ENCODE measurements around the gene SH3YL1. TPM values are rescaled to one million over a fixed set of nuclear protein-coding genes. Genes with fewer than 3 reads are reported as not detected.

Gene SH3YL1
- total RNA-seq, 1 donor from 2014 or later = 47.9 TPM

- H3K9me3 Mint-ChIP-seq = no peaks in the 10 kb centered on the region
- peaks cover 3% of the 10 kb centered on the region for H3K27me3 Mint-ChIP-seq (ENCODE audit: insufficient read depth, low read depth)
- H3K36me3 ChIP-seq = no peaks in the 10 kb centered on the region
- H4K20me1 ChIP-seq (ENCODE audit: low read depth) = peaks cover 63% of the 10 kb centered on the region
- H3K27ac Mint-ChIP-seq = no peak overlapping the region
- no peaks in the 10 kb centered on the region for H3K9me3 ChIP-seq (ENCODE audit: low read depth)
- peaks cover 10% of the 10 kb centered on the region for H3K79me2 ChIP-seq (ENCODE audit: low read depth)
- H3K4me1 ChIP-seq = no peaks in the 10 kb centered on the region
- H3K27ac ChIP-seq = no peak overlapping the region
- DNase-seq (ENCODE audit: low spot score) = no peak
- no peak overlapping the region for H3K4me3 ChIP-seq
- peaks cover 42% of the 10 kb centered on the region for H3K4me1 Mint-ChIP-seq
- no peak overlapping the region for H3K9ac ChIP-seq
- H2AFZ ChIP-seq (replicated peaks) = no peak overlapping the region
- H3F3A ChIP-seq (ENCODE audit: low read depth) = peaks cover 12% of the 10 kb centered on the region
- peaks cover 32% of the 10 kb centered on the region for H3K36me3 Mint-ChIP-seq
- no peak overlapping the region for H3K4me3 Mint-ChIP-seq
- H3K27me3 ChIP-seq = peaks cover 32% of the 10 kb centered on the region
- TF ChIP-seq EZH2phosphoT487 (IDR thresholded peaks at IDR 0.05) (no peak), EZH2 (IDR thresholded peaks at IDR 0.05) (no peak), CTCF (IDR thresholded peaks at IDR 0.05) (no peak)
- no peak overlapping the region for H3K4me2 ChIP-seq
Measured at GRCh38 chr2:280650-281110, 16.8 kb upstream of the SH3YL1 start.

GRCh38 chr2:279956-280649 lies 16.3 kb upstream of the SH3YL1 start:
- no peaks in the 10 kb centered on the region for H3K4me1 ChIP-seq
- no peaks in the 10 kb centered on the region for H3K9me3 Mint-ChIP-seq
- H3K4me3 ChIP-seq = no peak overlapping the region
- H3K9ac ChIP-seq = no peak overlapping the region
- H3F3A ChIP-seq (ENCODE audit: low read depth) = peaks cover 7% of the 10 kb centered on the region
- DNase-seq (ENCODE audit: low spot score) = no peak
- peaks cover 3% of the 10 kb centered on the region for H3K27me3 Mint-ChIP-seq (ENCODE audit: insufficient read depth, low read depth)
- H3K9me3 ChIP-seq (ENCODE audit: low read depth) = no peaks in the 10 kb centered on the region
- H3K4me2 ChIP-seq = no peak overlapping the region
- TF ChIP-seq EZH2 (IDR thresholded peaks at IDR 0.05) (no peak), CTCF (IDR thresholded peaks at IDR 0.05) (no peak), EZH2phosphoT487 (IDR thresholded peaks at IDR 0.05) (no peak)
- H3K79me2 ChIP-seq (ENCODE audit: low read depth) = peaks cover 16% of the 10 kb centered on the region
- no peaks in the 10 kb centered on the region for H3K36me3 ChIP-seq
- H4K20me1 ChIP-seq (ENCODE audit: low read depth) = peaks cover 63% of the 10 kb centered on the region
- peaks cover 40% of the 10 kb centered on the region for H3K4me1 Mint-ChIP-seq
- no peak overlapping the region for H3K4me3 Mint-ChIP-seq
- H3K27me3 ChIP-seq = peaks cover 26% of the 10 kb centered on the region
- H3K36me3 Mint-ChIP-seq = peaks cover 32% of the 10 kb centered on the region
- H3K27ac Mint-ChIP-seq = no peak overlapping the region
- H2AFZ ChIP-seq (replicated peaks) = no peak overlapping the region
- no peak overlapping the region for H3K27ac ChIP-seq

- Mint-ChIP-seq H3K36me3 (peaks cover 35% of the 10 kb centered on the region), H3K27me3 (ENCODE audit: insufficient read depth, low read depth) (peaks cover 3% of the 10 kb centered on the region), H3K4me1 (peaks cover 40% of the 10 kb centered on the region), H3K27ac (no peak overlapping the region), H3K4me3 (no peak overlapping the region), H3K9me3 (no peaks in the 10 kb centered on the region)
- H3K79me2 ChIP-seq (ENCODE audit: low read depth) = peaks cover 23% of the 10 kb centered on the region
- H3K4me3 ChIP-seq = no peak overlapping the region
- TF ChIP-seq CTCF (IDR thresholded peaks at IDR 0.05) = no peak
- TF ChIP-seq EZH2phosphoT487 (IDR thresholded peaks at IDR 0.05) = no peak
- no peak for TF ChIP-seq EZH2 (IDR thresholded peaks at IDR 0.05)
- no peak for DNase-seq (ENCODE audit: low spot score)
- no peak overlapping the region for H3K27ac ChIP-seq
- peaks cover 19% of the 10 kb centered on the region for H3K27me3 ChIP-seq
- H3K4me2 ChIP-seq = no peak overlapping the region
- H3K9ac ChIP-seq = no peak overlapping the region
- no peaks in the 10 kb centered on the region for H3K36me3 ChIP-seq
- H2AFZ ChIP-seq (replicated peaks) = no peak overlapping the region
- H3F3A ChIP-seq (ENCODE audit: low read depth) = peaks cover 3% of the 10 kb centered on the region
- peaks cover 61% of the 10 kb centered on the region for H4K20me1 ChIP-seq (ENCODE audit: low read depth)
- no peaks in the 10 kb centered on the region for H3K9me3 ChIP-seq (ENCODE audit: low read depth)
- no peaks in the 10 kb centered on the region for H3K4me1 ChIP-seq
Measured at GRCh38 chr2:279366-279765, 15.5 kb upstream of the SH3YL1 start.

Data from neural progenitor cell (in vitro differentiated cells).